ENCODE measurements around the gene PEX26.

DNA sequence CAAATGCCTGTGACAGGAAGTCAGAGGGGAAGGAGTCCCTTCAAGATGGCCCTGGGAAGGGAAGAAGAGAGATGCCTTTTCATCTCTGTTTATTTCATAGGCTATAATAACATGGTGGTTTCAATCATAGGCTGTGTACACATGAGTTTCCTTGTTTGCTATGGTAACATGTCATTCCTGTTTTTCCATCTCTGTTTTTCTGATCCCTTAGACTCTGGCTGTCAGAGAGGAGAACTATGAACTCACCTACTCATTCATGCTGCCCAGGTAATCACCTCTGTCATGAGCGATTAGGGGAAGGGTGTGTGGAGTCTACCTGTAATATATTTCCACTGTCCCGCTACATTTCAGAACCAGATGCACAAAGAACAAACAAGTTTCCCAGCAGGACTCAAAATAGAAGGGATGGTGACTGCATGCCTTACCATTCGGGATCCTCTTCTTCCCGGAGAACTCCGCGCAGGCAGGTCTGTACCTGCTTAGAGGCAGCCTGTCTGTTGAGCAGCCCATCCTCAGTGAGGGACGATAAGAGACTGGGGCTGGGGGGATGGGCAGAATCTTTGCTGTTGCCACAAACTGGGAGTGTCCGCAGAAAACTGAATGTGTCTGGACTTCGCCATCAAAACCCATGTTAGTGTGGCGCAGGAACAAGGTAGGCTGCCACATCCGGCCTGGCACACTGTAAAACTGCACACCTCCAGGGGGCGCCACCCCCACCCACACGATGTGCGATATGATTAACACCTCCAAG is 7.1 kb upstream of the PEX26 start:
- TF ChIP-seq, protein P1, sequence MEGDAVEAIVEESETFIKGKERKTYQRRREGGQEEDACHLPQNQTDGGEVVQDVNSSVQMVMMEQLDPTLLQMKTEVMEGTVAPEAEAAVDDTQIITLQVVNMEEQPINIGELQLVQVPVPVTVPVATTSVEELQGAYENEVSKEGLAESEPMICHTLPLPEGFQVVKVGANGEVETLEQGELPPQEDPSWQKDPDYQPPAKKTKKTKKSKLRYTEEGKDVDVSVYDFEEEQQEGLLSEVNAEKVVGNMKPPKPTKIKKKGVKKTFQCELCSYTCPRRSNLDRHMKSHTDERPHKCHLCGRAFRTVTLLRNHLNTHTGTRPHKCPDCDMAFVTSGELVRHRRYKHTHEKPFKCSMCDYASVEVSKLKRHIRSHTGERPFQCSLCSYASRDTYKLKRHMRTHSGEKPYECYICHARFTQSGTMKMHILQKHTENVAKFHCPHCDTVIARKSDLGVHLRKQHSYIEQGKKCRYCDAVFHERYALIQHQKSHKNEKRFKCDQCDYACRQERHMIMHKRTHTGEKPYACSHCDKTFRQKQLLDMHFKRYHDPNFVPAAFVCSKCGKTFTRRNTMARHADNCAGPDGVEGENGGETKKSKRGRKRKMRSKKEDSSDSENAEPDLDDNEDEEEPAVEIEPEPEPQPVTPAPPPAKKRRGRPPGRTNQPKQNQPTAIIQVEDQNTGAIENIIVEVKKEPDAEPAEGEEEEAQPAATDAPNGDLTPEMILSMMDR (IDR thresholded peaks at IDR 0.05; ENCODE audit: poor library complexity, severe bottlenecking) = no peak
- TF ChIP-seq RAD21 (conservative IDR thresholded peaks at IDR 0.05) (no peak), TAF1 (IDR thresholded peaks at IDR 0.05; ENCODE audit: low read depth) (no peak), SMC3 (conservative IDR thresholded peaks at IDR 0.05; ENCODE audit: poor library complexity) (no peak), POLR2AphosphoS5 (IDR thresholded peaks at IDR 0.05) (no peak)

Data from neural cell (in vitro differentiated cells).